HCT116 (cell line): Measurements from ENCODE around the gene NAPEPLD.

Source experiments
- POLR2A ChIP-seq: IDR thresholded peaks from 2 replicates; pipeline ENCODE4 v1.7.0; 2011; ENCODE audit warnings: borderline replicate concordance; ENCODE audit not compliant: insufficient read depth, insufficient read length; ENCODE audit errors: extremely low read depth
- RAD21 ChIP-seq: IDR thresholded peaks from 2 replicates; pipeline ENCODE4 v1.6.1; 2012; ENCODE audit warnings: low read depth, mild to moderate bottlenecking
- SIN3A ChIP-seq: IDR thresholded peaks from 2 replicates; pipeline ENCODE4 v1.6.1; 2012; ENCODE audit warnings: low read depth
- TF ChIP-seq, protein P1 (sequence below): IDR thresholded peaks from 2 replicates; pipeline ENCODE4 v1.6.1; 2012
- TF ChIP-seq, protein P2 (sequence below), 3 experiments: fragments of 200-600 bp in 1 of 3; sonication (generic) in 1 of 3; IDR thresholded peaks in 2 of 3; conservative IDR thresholded peaks in 1 of 3; 2 replicates each; pipeline ENCODE4 v1.5.1; 2012 to 2017; ENCODE audit warnings: low read depth in 2 of 3, low read length in 2 of 3, antibody characterized with exemption in 1 of 3, borderline replicate concordance in 1 of 3, control low read depth in 1 of 3, mild to moderate bottlenecking in 1 of 3, mixed read lengths in 1 of 3, mixed run types in 1 of 3, moderate library complexity in 1 of 3; ENCODE audit not compliant: insufficient read depth in 1 of 3
- TF ChIP-seq, protein P3 (sequence below): IDR thresholded peaks from 2 replicates; pipeline ENCODE4 v1.6.1; 2012; ENCODE audit warnings: low read depth

DNA sequence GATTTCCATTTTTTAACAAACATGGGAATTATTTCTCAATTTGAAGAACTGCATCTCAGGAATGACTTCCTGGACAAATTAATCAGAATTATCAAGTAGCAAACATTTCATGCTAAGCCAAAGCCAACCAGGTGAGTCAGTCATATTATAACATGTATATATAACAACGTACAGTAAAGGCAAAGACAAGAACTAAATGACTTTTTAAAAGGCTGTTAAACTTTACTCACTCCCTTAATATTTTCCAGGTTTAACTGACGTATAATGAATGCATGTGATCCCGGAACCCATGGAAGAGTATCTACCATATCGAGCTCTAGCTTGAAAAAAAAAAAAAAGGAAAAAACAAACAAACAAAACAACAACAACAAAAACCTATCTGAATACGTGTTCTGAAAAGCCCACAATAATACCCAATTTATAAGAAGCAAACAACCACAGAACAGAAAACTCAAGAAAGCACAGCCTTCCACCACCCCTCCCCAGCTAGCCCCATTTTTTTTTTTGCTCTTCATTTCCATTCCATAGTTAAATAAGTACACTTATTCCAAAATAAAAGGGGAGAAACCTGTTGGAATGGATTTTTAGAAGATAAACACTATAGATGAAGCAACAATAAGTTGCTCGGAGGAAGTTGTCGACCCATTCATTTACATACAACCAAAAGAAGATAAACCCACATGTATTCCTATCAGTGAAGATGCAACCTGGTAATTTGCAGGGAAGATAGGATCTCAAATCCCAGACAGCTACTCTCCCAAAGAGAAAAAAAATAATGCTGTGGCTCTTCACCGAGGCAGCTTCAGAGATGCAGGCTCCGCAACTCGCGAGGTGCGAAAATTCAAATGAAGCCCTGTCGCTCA is 537 bp downstream of the NAPEPLD start:
- TF ChIP-seq, protein P1, sequence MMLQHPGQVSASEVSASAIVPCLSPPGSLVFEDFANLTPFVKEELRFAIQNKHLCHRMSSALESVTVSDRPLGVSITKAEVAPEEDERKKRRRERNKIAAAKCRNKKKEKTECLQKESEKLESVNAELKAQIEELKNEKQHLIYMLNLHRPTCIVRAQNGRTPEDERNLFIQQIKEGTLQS, result no peak
- no peak for TF ChIP-seq RAD21
- TF ChIP-seq POLR2A, result no peak
- no peak for TF ChIP-seq SIN3A
- TF ChIP-seq, protein P2, sequence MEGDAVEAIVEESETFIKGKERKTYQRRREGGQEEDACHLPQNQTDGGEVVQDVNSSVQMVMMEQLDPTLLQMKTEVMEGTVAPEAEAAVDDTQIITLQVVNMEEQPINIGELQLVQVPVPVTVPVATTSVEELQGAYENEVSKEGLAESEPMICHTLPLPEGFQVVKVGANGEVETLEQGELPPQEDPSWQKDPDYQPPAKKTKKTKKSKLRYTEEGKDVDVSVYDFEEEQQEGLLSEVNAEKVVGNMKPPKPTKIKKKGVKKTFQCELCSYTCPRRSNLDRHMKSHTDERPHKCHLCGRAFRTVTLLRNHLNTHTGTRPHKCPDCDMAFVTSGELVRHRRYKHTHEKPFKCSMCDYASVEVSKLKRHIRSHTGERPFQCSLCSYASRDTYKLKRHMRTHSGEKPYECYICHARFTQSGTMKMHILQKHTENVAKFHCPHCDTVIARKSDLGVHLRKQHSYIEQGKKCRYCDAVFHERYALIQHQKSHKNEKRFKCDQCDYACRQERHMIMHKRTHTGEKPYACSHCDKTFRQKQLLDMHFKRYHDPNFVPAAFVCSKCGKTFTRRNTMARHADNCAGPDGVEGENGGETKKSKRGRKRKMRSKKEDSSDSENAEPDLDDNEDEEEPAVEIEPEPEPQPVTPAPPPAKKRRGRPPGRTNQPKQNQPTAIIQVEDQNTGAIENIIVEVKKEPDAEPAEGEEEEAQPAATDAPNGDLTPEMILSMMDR (IDR thresholded peaks at IDR 0.05 in 2 of 3, conservative IDR thresholded peaks at IDR 0.05 in 1 of 3; ENCODE audit: borderline replicate concordance in 1 of 3, insufficient read depth in 1 of 3, low read depth in 2 of 3, low read length in 2 of 3), result no peak
- TF ChIP-seq, protein P3, sequence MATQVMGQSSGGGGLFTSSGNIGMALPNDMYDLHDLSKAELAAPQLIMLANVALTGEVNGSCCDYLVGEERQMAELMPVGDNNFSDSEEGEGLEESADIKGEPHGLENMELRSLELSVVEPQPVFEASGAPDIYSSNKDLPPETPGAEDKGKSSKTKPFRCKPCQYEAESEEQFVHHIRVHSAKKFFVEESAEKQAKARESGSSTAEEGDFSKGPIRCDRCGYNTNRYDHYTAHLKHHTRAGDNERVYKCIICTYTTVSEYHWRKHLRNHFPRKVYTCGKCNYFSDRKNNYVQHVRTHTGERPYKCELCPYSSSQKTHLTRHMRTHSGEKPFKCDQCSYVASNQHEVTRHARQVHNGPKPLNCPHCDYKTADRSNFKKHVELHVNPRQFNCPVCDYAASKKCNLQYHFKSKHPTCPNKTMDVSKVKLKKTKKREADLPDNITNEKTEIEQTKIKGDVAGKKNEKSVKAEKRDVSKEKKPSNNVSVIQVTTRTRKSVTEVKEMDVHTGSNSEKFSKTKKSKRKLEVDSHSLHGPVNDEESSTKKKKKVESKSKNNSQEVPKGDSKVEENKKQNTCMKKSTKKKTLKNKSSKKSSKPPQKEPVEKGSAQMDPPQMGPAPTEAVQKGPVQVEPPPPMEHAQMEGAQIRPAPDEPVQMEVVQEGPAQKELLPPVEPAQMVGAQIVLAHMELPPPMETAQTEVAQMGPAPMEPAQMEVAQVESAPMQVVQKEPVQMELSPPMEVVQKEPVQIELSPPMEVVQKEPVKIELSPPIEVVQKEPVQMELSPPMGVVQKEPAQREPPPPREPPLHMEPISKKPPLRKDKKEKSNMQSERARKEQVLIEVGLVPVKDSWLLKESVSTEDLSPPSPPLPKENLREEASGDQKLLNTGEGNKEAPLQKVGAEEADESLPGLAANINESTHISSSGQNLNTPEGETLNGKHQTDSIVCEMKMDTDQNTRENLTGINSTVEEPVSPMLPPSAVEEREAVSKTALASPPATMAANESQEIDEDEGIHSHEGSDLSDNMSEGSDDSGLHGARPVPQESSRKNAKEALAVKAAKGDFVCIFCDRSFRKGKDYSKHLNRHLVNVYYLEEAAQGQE, result no peak
